Spleen (tissue), 11 donors: Measurements from ENCODE around the gene GLIPR1L2. TPM values are rescaled to one million over a fixed set of nuclear protein-coding genes. Genes with fewer than 3 reads are reported as not detected.

Experiments
- DNase-seq: peaks from one replicate; pipeline ENCODE4 v3.0.0-alpha.2; 2020
- H3K27ac ChIP-seq, 8 donors: fragments of 200-600 bp; sonication (generic) in 7 of 8; 1 replicate in 4 of 8; 2 replicates in 4 of 8; pipeline versions ENCODE4 v1.5.0 to v1.8.0; 2016 to 2021; ENCODE audit warnings: inconsistent platforms in 4 of 8, mild to moderate bottlenecking in 4 of 8, moderate library complexity in 1 of 8
- H3K27me3 ChIP-seq, 7 donors: fragments of 200-600 bp; sonication (generic) in 6 of 7; replicated peaks in 1 of 7; 1 replicate in 4 of 7; 2 replicates in 3 of 7; pipeline versions ENCODE4 v1.5.0 to v1.8.0; 2016 to 2021; ENCODE audit warnings: inconsistent platforms in 3 of 7, mild to moderate bottlenecking in 1 of 7
- H3K36me3 ChIP-seq, 6 donors: fragments of 200-600 bp; sonication (generic) in 5 of 6; 1 replicate in 4 of 6; 2 replicates in 2 of 6; pipeline versions ENCODE4 v1.5.0 to v1.8.0; 2016 to 2021; ENCODE audit warnings: inconsistent platforms in 2 of 6
- H3K4me1 ChIP-seq, 6 donors: fragments of 200-600 bp; sonication (generic) in 5 of 6; 1 replicate in 3 of 6; 2 replicates in 3 of 6; pipeline versions ENCODE4 v1.5.0 to v1.8.0; 2016 to 2021; ENCODE audit warnings: inconsistent platforms in 3 of 6
- H3K4me3 ChIP-seq, 8 donors: fragments of 200-600 bp; sonication (generic) in 7 of 8; 1 replicate in 4 of 8; 2 replicates in 4 of 8; pipeline versions ENCODE4 v1.5.0 to v1.8.0; 2016 to 2021; ENCODE audit warnings: inconsistent platforms in 4 of 8, mild to moderate bottlenecking in 4 of 8, moderate library complexity in 2 of 8
- H3K9me3 ChIP-seq, 8 donors: fragments of 200-600 bp; sonication (generic) in 7 of 8; 1 replicate in 4 of 8; 2 replicates in 4 of 8; pipeline versions ENCODE4 v1.5.0 to v1.8.0; 2016 to 2021; ENCODE audit warnings: inconsistent platforms in 4 of 8
- POLR2A ChIP-seq, 3 donors: fragments of 450-650 bp; IDR thresholded peaks; one replicate each; pipeline ENCODE4 v1.5.1; 2017; ENCODE audit warnings: antibody characterized with exemption in 3 of 3, mild to moderate bottlenecking in 1 of 3
- POLR2AphosphoS5 ChIP-seq, 3 donors: sonication (generic); formaldehyde crosslinking; IDR thresholded peaks; one replicate each; pipeline ENCODE4 v1.5.1; 2017; ENCODE audit warnings: antibody characterized with exemption in 3 of 3
- WGBS, 5 donors: extraction: QIAGEN DNeasy Blood & Tissue Kit in 3 of 5; methylation state at CpG; one replicate each; pipeline versions ENCODE4 v1.1.5 to v1.1.7; 2013 to 2018; 5-methylcytosine and 5-hydroxymethylcytosine counted together
- intact Hi-C: fragments of 100-400 bp; cut with DNase I; formaldehyde crosslinking; loops from one replicate; pipeline ENCODE4 v1.15.0; 2023; ENCODE audit warnings: low total_unique reads
- polyA plus RNA-seq, 3 donors: library from polyadenylated mRNA; stranded (reverse); fragments of 200-250 nt; gene quantifications; one replicate each; pipeline ENCODE4 v1.2.1, GENCODE V29; 2013
- total RNA-seq, 7 donors: library from RNA; depleted of rRNA in 3 of 7; stranded (reverse); fragments of >200 nt in 3 of 7; fragmentation: NEBNext Ultra II Directional in 4 of 7; extraction: Animal tissue kit (Norgen Biotek cat#: 25700) in 4 of 7; gene quantifications; one replicate each; pipeline versions ENCODE4 v1.1.0 to v1.2.1, GENCODE V29; 2016 to 2021
- TF ChIP-seq, protein P1 (sequence below), 11 experiments: fragments of 200-600 bp in 7 of 11; fragments of 450-650 bp in 4 of 11; sonication (generic) in 4 of 11; IDR thresholded peaks in 8 of 11; conservative IDR thresholded peaks in 3 of 11; 1 replicate in 7 of 11; 2 replicates in 4 of 11; pipeline versions ENCODE4 v1.4.0 to v1.8.0; 2016 to 2021; ENCODE audit warnings: antibody characterized with exemption in 11 of 11, inconsistent platforms in 4 of 11, mild to moderate bottlenecking in 1 of 11
- donor health status: healthy with polysubstance abuse.
- donor health status: DM: no; HTN: no; CAD: no; lungs with moderate emphysema.
- donor health status: DM: no; HTN: no; CAD: no.
- donor health status: Bipolar disorder and iron deficiency.
- donor health status: healthy.
- donor health status: DM: no; HTN: no; CAD: no.
- donor health status: DM: yes; HTN: yes; CAD: no.

The GLIPR1L2 gene
- total and polyA plus RNA-seq, 10 donors = 0.07 to 3.2 (median 0.77) TPM; not detected in 1

DNA sequence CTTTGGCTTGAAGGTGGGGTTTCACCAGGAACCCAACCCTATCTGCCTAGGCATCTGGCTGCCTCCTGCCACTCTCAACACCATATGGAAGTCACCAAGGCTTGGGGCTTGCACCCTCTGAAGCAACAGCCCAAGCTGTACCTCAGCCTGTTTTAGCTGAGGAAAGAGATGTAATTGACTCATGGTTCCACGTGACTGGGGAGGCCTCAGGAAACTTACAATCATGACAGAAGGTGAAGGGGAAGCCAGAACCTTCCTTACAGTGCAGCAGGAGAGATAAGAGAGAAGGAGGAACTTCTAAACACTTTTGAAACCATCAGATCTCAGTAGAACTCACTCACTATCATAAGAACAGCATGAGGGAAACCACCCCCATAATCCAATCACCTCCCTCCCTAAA lies 29.5 kb upstream of the GLIPR1L2 start:
- Histone ChIP-seq H3K27me3 (no peaks in the 10 kb centered on the region), H3K4me3 (no peak overlapping the region), H3K27ac (no peak overlapping the region), H3K36me3 (no peaks in the 10 kb centered on the region), H3K4me1 (no peaks in the 10 kb centered on the region), H3K9me3 (peaks cover 0 to 12% (median 0%) of the 10 kb centered on the region in 8 donors)
- no peak for TF ChIP-seq POLR2A (IDR thresholded peaks at IDR 0.05)
- no peak for TF ChIP-seq POLR2AphosphoS5 (IDR thresholded peaks at IDR 0.05)
- TF ChIP-seq, protein P1, sequence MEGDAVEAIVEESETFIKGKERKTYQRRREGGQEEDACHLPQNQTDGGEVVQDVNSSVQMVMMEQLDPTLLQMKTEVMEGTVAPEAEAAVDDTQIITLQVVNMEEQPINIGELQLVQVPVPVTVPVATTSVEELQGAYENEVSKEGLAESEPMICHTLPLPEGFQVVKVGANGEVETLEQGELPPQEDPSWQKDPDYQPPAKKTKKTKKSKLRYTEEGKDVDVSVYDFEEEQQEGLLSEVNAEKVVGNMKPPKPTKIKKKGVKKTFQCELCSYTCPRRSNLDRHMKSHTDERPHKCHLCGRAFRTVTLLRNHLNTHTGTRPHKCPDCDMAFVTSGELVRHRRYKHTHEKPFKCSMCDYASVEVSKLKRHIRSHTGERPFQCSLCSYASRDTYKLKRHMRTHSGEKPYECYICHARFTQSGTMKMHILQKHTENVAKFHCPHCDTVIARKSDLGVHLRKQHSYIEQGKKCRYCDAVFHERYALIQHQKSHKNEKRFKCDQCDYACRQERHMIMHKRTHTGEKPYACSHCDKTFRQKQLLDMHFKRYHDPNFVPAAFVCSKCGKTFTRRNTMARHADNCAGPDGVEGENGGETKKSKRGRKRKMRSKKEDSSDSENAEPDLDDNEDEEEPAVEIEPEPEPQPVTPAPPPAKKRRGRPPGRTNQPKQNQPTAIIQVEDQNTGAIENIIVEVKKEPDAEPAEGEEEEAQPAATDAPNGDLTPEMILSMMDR (IDR thresholded peaks at IDR 0.05 in 8 of 11, conservative IDR thresholded peaks at IDR 0.05 in 3 of 11) = no peak
- DNase-seq = no peak
- intact Hi-C loops = no loop called here
- WGBS, 5 donors = 15 to 50% (median 36%) methylated on average over 1 of the region's 1 CpG

DNA sequence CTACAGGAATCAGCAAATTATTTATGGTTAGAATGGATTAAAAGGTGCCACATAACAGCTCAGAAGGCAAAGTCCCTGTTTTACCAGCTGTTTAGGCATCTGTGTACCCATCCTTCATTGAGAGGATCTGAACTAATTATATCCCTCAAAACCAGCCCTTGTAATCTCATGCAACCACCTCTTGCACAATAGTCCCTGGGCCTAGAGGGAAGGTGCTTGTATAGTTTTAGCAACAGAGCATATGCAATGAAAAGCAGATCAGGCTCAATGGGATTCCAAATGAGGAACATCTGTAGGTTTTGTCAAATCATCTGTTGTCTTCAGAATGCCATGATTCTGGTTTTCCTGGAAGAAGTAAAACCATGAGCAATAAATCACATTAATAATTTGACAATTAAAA lies 26.0 kb upstream of the GLIPR1L2 start:
- intact Hi-C loops = no loop called here
- H3K27me3 ChIP-seq = no peaks in the 10 kb centered on the region
- H3K9me3 ChIP-seq = peaks cover 0 to 12% (median 0%) of the 10 kb centered on the region in 8 donors
- no peak for DNase-seq
- H3K4me1 ChIP-seq = no peaks in the 10 kb centered on the region
- TF ChIP-seq POLR2AphosphoS5 (IDR thresholded peaks at IDR 0.05) = no peak
- H3K27ac ChIP-seq = no peak overlapping the region
- H3K4me3 ChIP-seq = no peak overlapping the region
- H3K36me3 ChIP-seq = no peaks in the 10 kb centered on the region

DNA sequence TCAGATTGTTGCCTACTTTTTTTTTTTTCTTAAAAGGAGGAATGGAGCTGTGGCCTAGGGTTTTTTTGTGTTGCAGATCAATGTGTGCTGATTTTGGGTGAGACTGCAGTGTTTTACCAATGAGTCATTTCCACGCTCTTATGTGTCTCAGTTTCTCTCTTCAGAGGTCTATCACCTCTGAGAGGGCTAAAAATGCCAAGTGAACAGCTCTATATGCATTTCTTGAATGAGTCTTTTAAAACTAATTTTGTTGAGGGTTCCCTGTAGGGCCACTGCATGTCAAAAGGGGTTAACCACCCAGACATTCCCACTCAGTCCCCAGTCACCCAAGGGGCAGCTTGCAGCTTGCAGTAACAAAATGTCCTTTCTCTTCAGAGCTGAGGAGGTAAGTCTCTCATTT lies 24.3 kb upstream of the GLIPR1L2 start:
- Histone ChIP-seq H3K4me1 (no peaks in the 10 kb centered on the region), H3K36me3 (peaks cover 0 to 5% (median 0%) of the 10 kb centered on the region in 6 donors), H3K27ac (no peak overlapping the region), H3K27me3 (no peaks in the 10 kb centered on the region), H3K9me3 (no peaks in the 10 kb centered on the region), H3K4me3 (no peak overlapping the region)
- TF ChIP-seq POLR2A (IDR thresholded peaks at IDR 0.05) (no peak), POLR2AphosphoS5 (IDR thresholded peaks at IDR 0.05) (no peak)
- TF ChIP-seq, protein P1 (IDR thresholded peaks at IDR 0.05 in 8 of 11, conservative IDR thresholded peaks at IDR 0.05 in 3 of 11) = no peak
- DNase-seq = no peak
- intact Hi-C loops = no loop called here
- 85 to 91% (median 88%) methylated on average over 1 of the region's 1 CpG for WGBS, 5 donors

DNA sequence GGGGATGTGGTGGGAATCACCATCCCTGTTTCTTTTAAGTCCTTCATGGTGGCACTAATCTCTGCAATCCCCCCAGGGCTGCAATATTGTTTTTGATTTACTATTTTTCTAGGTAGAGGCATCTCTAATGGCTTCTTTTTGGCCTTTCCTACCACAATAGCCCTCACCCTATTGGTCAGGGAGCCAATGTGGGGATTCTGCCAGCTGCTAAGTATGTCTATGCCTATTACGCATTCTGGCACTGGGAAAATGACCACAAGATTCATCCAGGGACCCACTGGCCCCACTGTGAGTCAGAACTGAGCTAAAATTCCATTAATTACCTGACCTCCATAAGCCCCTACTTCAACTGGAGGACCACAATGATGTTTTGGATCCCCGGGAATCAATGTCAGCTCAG lies 15.9 kb upstream of the GLIPR1L2 start:
- TF ChIP-seq, protein P1 (IDR thresholded peaks at IDR 0.05 in 8 of 11, conservative IDR thresholded peaks at IDR 0.05 in 3 of 11) = no peak
- TF ChIP-seq POLR2AphosphoS5 (IDR thresholded peaks at IDR 0.05) (no peak), POLR2A (IDR thresholded peaks at IDR 0.05) (no peak)
- no peak overlapping the region for H3K27ac ChIP-seq
- no peaks in the 10 kb centered on the region for H3K9me3 ChIP-seq
- peaks cover 0 to 5% (median 0%) of the 10 kb centered on the region in 6 donors for H3K36me3 ChIP-seq
- no peaks in the 10 kb centered on the region for H3K27me3 ChIP-seq
- DNase-seq = no peak
- H3K4me3 ChIP-seq = no peak overlapping the region
- WGBS, 5 donors = 89 to 100% (median 97%) methylated on average over 2 of the region's 2 CpGs
- H3K4me1 ChIP-seq = no peaks in the 10 kb centered on the region
- intact Hi-C loops = no loop called here

DNA sequence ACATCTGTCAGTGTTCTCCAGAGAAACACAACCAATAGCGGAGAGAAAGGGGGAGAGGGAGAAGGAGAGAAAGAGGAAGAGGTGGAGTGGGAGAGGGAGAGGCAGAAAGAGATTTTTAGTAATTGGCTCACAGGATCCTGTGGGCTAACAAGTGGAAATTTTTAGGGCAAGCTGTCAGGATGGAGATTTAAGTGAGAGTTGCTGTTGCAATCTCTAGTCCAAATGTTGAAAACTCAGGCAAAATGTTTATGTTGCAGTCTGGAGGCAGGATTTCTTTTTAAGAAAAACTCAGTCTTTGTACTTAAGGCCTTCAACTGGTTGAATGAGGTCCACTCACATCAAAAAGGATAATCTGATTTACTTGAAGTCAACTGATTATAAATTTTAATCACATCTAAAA lies 12.5 kb upstream of the GLIPR1L2 start:
- Histone ChIP-seq H3K4me3 (no peak overlapping the region), H3K4me1 (no peaks in the 10 kb centered on the region), H3K27me3 (no peaks in the 10 kb centered on the region), H3K36me3 (no peaks in the 10 kb centered on the region), H3K27ac (no peak overlapping the region), H3K9me3 (no peaks in the 10 kb centered on the region)
- intact Hi-C loops = no loop called here
- DNase-seq = no peak
- WGBS, 5 donors = 80 to 93% (median 90%) methylated on average over 1 of the region's 1 CpG
- no peak for TF ChIP-seq POLR2AphosphoS5 (IDR thresholded peaks at IDR 0.05)
- TF ChIP-seq, protein P1 (IDR thresholded peaks at IDR 0.05 in 8 of 11, conservative IDR thresholded peaks at IDR 0.05 in 3 of 11) = no peak
- TF ChIP-seq POLR2A (IDR thresholded peaks at IDR 0.05) = no peak
